Right forelimb (tissue), 1 donor: ENCODE results near the gene HMGCS1.
A peak's percentile ranks its signal among the peaks of the same experiment; 100 is the strongest.
"Not testable (repeated sequence)": the region's sequence is repeated elsewhere in the genome, so short reads cannot be mapped to it uniquely, and the experiment has no call there.

ENCODE experiments used
- DNase-seq: peaks from one replicate; pipeline ENCODE4 v3.0.0-alpha.2; 2018

The HMGCS1 gene

GRCh38 chr5:43313035-43313853 is at the start of gene HMGCS1:
Gene HMGCS1 (minus strand): TSS chr5:43313412. CDS start chr5:43298965, 14,447 bp downstream.
- peak; percentile 99 for DNase-seq

- DNase-seq, result no peak
These were observed 45.5 kb upstream of the HMGCS1 start for GRCh38 chr5:43358726-43359125.

- no peak for DNase-seq
These were observed 45.1 kb upstream of the HMGCS1 start for GRCh38 chr5:43358301-43358700.

GRCh38 chr5:43357878-43358281 is 44.7 kb upstream of the HMGCS1 start:
- no peak for DNase-seq

GRCh38 chr5:43357067-43357466 is 43.9 kb upstream of the HMGCS1 start:
- DNase-seq, result no peak

- DNase-seq, result no peak
These were observed 41.6 kb upstream of the HMGCS1 start for GRCh38 chr5:43354774-43355173.

- no peak for DNase-seq
These were observed 40.5 kb upstream of the HMGCS1 start for GRCh38 chr5:43353668-43354067.

- no peak for DNase-seq
These were observed 39.7 kb upstream of the HMGCS1 start for GRCh38 chr5:43352915-43353314.

- DNase-seq, result no peak
These were observed 38.9 kb upstream of the HMGCS1 start for GRCh38 chr5:43352131-43352530.

GRCh38 chr5:43348861-43349363 is 35.7 kb upstream of the HMGCS1 start:
- no peak for DNase-seq

GRCh38 chr5:43348207-43348606 is 35.0 kb upstream of the HMGCS1 start:
- DNase-seq, result no peak

- DNase-seq, result no peak
These were observed 25.6 kb upstream of the HMGCS1 start for GRCh38 chr5:43338862-43339261.

GRCh38 chr5:43336159-43336558 is 22.9 kb upstream of the HMGCS1 start:
- no peak for DNase-seq

- no peak for DNase-seq
These were observed 22.5 kb upstream of the HMGCS1 start for GRCh38 chr5:43335681-43336080.

- no peak for DNase-seq
These were observed 19.2 kb upstream of the HMGCS1 start for GRCh38 chr5:43332401-43332800.

- DNase-seq, result not testable (repeated sequence)
These were observed 12.4 kb upstream of the HMGCS1 start for GRCh38 chr5:43325624-43326023.

- DNase-seq, result not testable (repeated sequence)
These were observed 10.3 kb upstream of the HMGCS1 start for GRCh38 chr5:43323488-43323887.

- no peak for DNase-seq
These were observed 7.6 kb upstream of the HMGCS1 start for GRCh38 chr5:43320846-43321245.

GRCh38 chr5:43316421-43316820 is 3.2 kb upstream of the HMGCS1 start:
- DNase-seq, result no peak

- DNase-seq, result no peak
These were observed 2.5 kb upstream of the HMGCS1 start for GRCh38 chr5:43315682-43316081.

- no peak for DNase-seq
These were observed 2.1 kb upstream of the HMGCS1 start for GRCh38 chr5:43315263-43315662.

GRCh38 chr5:43314724-43315123 is 1.5 kb upstream of the HMGCS1 start:
- no peak for DNase-seq

- DNase-seq, result peak; percentile 41
These were observed 744 bp upstream of the HMGCS1 start for GRCh38 chr5:43313854-43314457.

- no peak for DNase-seq
These were observed 545 bp downstream of the HMGCS1 start for GRCh38 chr5:43312699-43313034.
